Subcutaneous preadipocyte (primary cell): Measurements from ENCODE around the gene DNAJC7. TPM values are rescaled to one million over a fixed set of nuclear protein-coding genes. Genes with fewer than 3 reads are reported as not detected.

Experiments
- total RNA-seq: library from RNA; depleted of rRNA; stranded (reverse); fragments of >200 nt; gene quantifications from 2 replicates; pipeline ENCODE4 v1.2.3, GENCODE V29; 2012

The DNAJC7 gene
- total RNA-seq: 64.3 and 78.8 TPM in 2 replicates

GRCh38 chr17:42016941-42017865, at the start of gene DNAJC7:
TSS of gene DNAJC7 (minus strand) at chr17:42017439. CDS start at chr17:42017416, 23 bp downstream.

GRCh38 chr17:42050393-42051012, 33.3 kb upstream of the DNAJC7 start, which contains the start of gene C17orf113:
TSS of gene C17orf113 (minus strand) at chr17:42050601. CDS start at chr17:42043376, 7,225 bp downstream.

GRCh38 chr17:42019509-42020404, 2.5 kb upstream of the DNAJC7 start, which contains the start of gene NKIRAS2:
TSS of gene NKIRAS2 (plus strand) at chr17:42020090. CDS start at chr17:42021578, 1,488 bp downstream.

GRCh38 chr17:41966463-41967140, 50.6 kb downstream of the DNAJC7 start, which contains the start of gene CNP:
TSS of gene CNP (plus strand) at chr17:41966795. CDS start at chr17:41966885, 90 bp downstream.

GRCh38 chr17:41930009-41930832, 87.0 kb downstream of the DNAJC7 start, which contains the start of gene ODAD4:
TSS of gene ODAD4 (plus strand) at chr17:41930617. CDS start at chr17:41930724, 107 bp downstream.

Other genes starting within 250 kb of the DNAJC7 start
- gene JUP, start 230.7 kb downstream of the DNAJC7 start, total RNA-seq: 0.98 and 3.7 TPM in 2 replicates
- gene P3H4, start 205.5 kb downstream of the DNAJC7 start, total RNA-seq: 38.6 and 42.0 TPM in 2 replicates
- 239 and 240 TPM in 2 replicates for gene FKBP10, start 204.4 kb downstream of the DNAJC7 start, total RNA-seq
- gene NT5C3B, start 181.2 kb downstream of the DNAJC7 start, total RNA-seq: 43.4 and 61.7 TPM in 2 replicates
- gene KLHL10, start 179.6 kb downstream of the DNAJC7 start, total RNA-seq: under 0.01 and 0.37 TPM in 2 replicates
- gene KLHL11, start 152.0 kb downstream of the DNAJC7 start, total RNA-seq: 19.1 and 30.3 TPM in 2 replicates
- 233 and 404 TPM in 2 replicates for gene ACLY, start 98.5 kb downstream of the DNAJC7 start, total RNA-seq
- 0.37 and 0.59 TPM in 2 replicates for gene ODAD4, start 86.8 kb downstream of the DNAJC7 start, total RNA-seq
- gene CNP, start 50.6 kb downstream of the DNAJC7 start, total RNA-seq: 48.5 and 54.0 TPM in 2 replicates
- gene NKIRAS2, start 2.7 kb upstream of the DNAJC7 start, total RNA-seq: 19.5 and 26.0 TPM in 2 replicates
- under 0.01 and 0.37 TPM in 2 replicates for gene C17orf113, start 33.2 kb upstream of the DNAJC7 start, total RNA-seq
- not detected in 2 replicates for gene ZNF385C, start 81.0 kb upstream of the DNAJC7 start, total RNA-seq
- 4.5 and 7.0 TPM in 2 replicates for gene DHX58, start 95.3 kb upstream of the DNAJC7 start, total RNA-seq
- gene KAT2A, start 103.9 kb upstream of the DNAJC7 start, total RNA-seq: 13.6 and 15.6 TPM in 2 replicates
- not detected in 2 replicates for gene HSPB9, start 105.4 kb upstream of the DNAJC7 start, total RNA-seq
- 86.7 and 87.2 TPM in 2 replicates for gene RAB5C, start 137.6 kb upstream of the DNAJC7 start, total RNA-seq
- gene KCNH4, start 163.7 kb upstream of the DNAJC7 start, total RNA-seq: not detected in 2 replicates
- gene HCRT, start 168.0 kb upstream of the DNAJC7 start, total RNA-seq: not detected in 2 replicates
- 9.0 and 15.1 TPM in 2 replicates for gene GHDC, start 177.1 kb upstream of the DNAJC7 start, total RNA-seq